Measurements from ENCODE around the gene RASGRP3. TPM values are rescaled to one million over a fixed set of nuclear protein-coding genes. Genes with fewer than 3 reads are reported as not detected.
"Not testable (repeated sequence)": the region's sequence is repeated elsewhere in the genome, so short reads cannot be mapped to it uniquely, and the experiment has no call there.

RASGRP3 gene
- total RNA-seq, 4 donors from 2014 or later = 0.53 to 10.2 (median 5.3) TPM

- TF ChIP-seq CTCF (IDR thresholded peaks at IDR 0.05) = no peak
- TF ChIP-seq POLR2A (IDR thresholded peaks at IDR 0.05) = no peak
- Histone ChIP-seq H3K9me3 (peaks cover 0 to 6% (median 0%) of the 10 kb centered on the region in 3 donors), H3K27me3 (no peaks in the 10 kb centered on the region), H3K27ac (no peak overlapping the region), H3K4me3 (no peak overlapping the region), H3K4me1 (peaks cover 0 to 12% (median 8%) of the 10 kb centered on the region in 3 donors), H3K36me3 (no peaks in the 10 kb centered on the region)
- DNase-seq = no peak
- intact Hi-C loops (cut with DNase I) = no loop called here
Observed at GRCh38 chr2:33453905-33454479, 22.5 kb upstream of the RASGRP3 start.

GRCh38 chr2:33457556-33458247, 18.7 kb upstream of the RASGRP3 start:
- H3K9me3 ChIP-seq = no peaks in the 10 kb centered on the region
- no peak for DNase-seq
- H3K4me3 ChIP-seq = no peak overlapping the region
- WGBS, 2 donors = 41 to 48% methylated on average over 8 of the region's 8 CpGs
- intact Hi-C loops (cut with DNase I) = no loop called here
- H3K27ac ChIP-seq = peak overlapping the region in 2 of 4 donors; percentile 45 to 46
- H3K36me3 ChIP-seq = no peaks in the 10 kb centered on the region
- H3K27me3 ChIP-seq = no peaks in the 10 kb centered on the region
- H3K4me1 ChIP-seq = peaks cover 0 to 12% (median 8%) of the 10 kb centered on the region in 3 donors
- TF ChIP-seq CTCF (IDR thresholded peaks at IDR 0.05) (no peak), POLR2A (IDR thresholded peaks at IDR 0.05) (no peak)

GRCh38 chr2:33458248-33458819, 18.1 kb upstream of the RASGRP3 start:
- no peak for TF ChIP-seq POLR2A (IDR thresholded peaks at IDR 0.05)
- TF ChIP-seq CTCF (IDR thresholded peaks at IDR 0.05) = no peak
- no peak overlapping the region for H3K27ac ChIP-seq
- no peak for DNase-seq
- H3K36me3 ChIP-seq = no peaks in the 10 kb centered on the region
- H3K4me3 ChIP-seq = no peak overlapping the region
- intact Hi-C loops (cut with DNase I) = no loop called here
- H3K9me3 ChIP-seq = no peaks in the 10 kb centered on the region
- H3K4me1 ChIP-seq = peaks cover 0 to 12% (median 8%) of the 10 kb centered on the region in 3 donors
- H3K27me3 ChIP-seq = no peaks in the 10 kb centered on the region
- WGBS, 2 donors = 82 to 83% methylated on average over 3 of the region's 3 CpGs

GRCh38 chr2:33459745-33460144, 16.7 kb upstream of the RASGRP3 start:
- no peak overlapping the region for H3K4me3 ChIP-seq
- no peak overlapping the region for H3K27ac ChIP-seq
- no peaks in the 10 kb centered on the region for H3K36me3 ChIP-seq
- intact Hi-C loops (cut with DNase I) = no loop called here
- no peak for DNase-seq
- H3K9me3 ChIP-seq = no peaks in the 10 kb centered on the region
- TF ChIP-seq CTCF (IDR thresholded peaks at IDR 0.05) = no peak
- TF ChIP-seq POLR2A (IDR thresholded peaks at IDR 0.05) = no peak
- WGBS, 2 donors = 77 to 88% methylated on average over 2 of the region's 2 CpGs
- H3K27me3 ChIP-seq = no peaks in the 10 kb centered on the region
- H3K4me1 ChIP-seq = peaks cover 0 to 12% (median 8%) of the 10 kb centered on the region in 3 donors

GRCh38 chr2:33462512-33462911, 13.9 kb upstream of the RASGRP3 start:
- 71 to 75% methylated on average over 6 to 8 of the region's 8 CpGs for WGBS, 2 donors
- DNase-seq; H3K4me3 ChIP-seq; H3K27ac ChIP-seq; H3K36me3 ChIP-seq; intact Hi-C loops (cut with DNase I); H3K27me3 ChIP-seq; H3K9me3 ChIP-seq: not testable (repeated sequence)
- peaks cover 0 to 11% (median 7%) of the 10 kb centered on the region in 3 donors for H3K4me1 ChIP-seq
